Cardiac muscle cell (in vitro differentiated cells and primary cell): ENCODE results near the gene KCNQ1. TPM values are rescaled to one million over a fixed set of nuclear protein-coding genes. Genes with fewer than 3 reads are reported as not detected.

Source experiments
- DNase-seq, 2 donors: peaks; one replicate each; pipeline versions ENCODE4 v3.0.0 to v3.0.0-alpha.2; 2010 to 2017; ENCODE audit warnings: low read depth in 1 of 2, low spot score in 1 of 2
- H3K27ac ChIP-seq: fragments of 200-600 bp; sonication (generic); 2 replicates; pipeline ENCODE4 v1.5.1; 2016
- H3K27me3 ChIP-seq: fragments of 200-600 bp; sonication (generic); 2 replicates; pipeline ENCODE4 v1.6.0; 2016; ENCODE audit warnings: control low read depth
- H3K36me3 ChIP-seq: fragments of 200-600 bp; sonication (generic); 2 replicates; pipeline ENCODE4 v1.5.1; 2016; ENCODE audit warnings: control low read depth
- H3K4me1 ChIP-seq: fragments of 200-600 bp; sonication (generic); 2 replicates; pipeline ENCODE4 v1.8.1; 2017; ENCODE audit warnings: low read depth, mild to moderate bottlenecking, mixed run types
- H3K4me3 ChIP-seq: fragments of 200-600 bp; sonication (generic); 2 replicates; pipeline ENCODE4 v1.5.1; 2016; ENCODE audit warnings: mild to moderate bottlenecking
- H3K9me3 ChIP-seq: fragments of 200-600 bp; sonication (generic); 2 replicates; pipeline ENCODE4 v1.5.1; 2017; ENCODE audit warnings: low read depth, mild to moderate bottlenecking, control low read depth
- CTCF ChIP-seq: IDR thresholded peaks from 2 replicates; pipeline ENCODE4 v1.5.1; 2012; ENCODE audit warnings: low read depth, mild to moderate bottlenecking, low read length
- polyA plus RNA-seq: library from polyadenylated mRNA; unstranded; fragments of >200 nt; fragmentation: Nextera tagmentation; extraction: Ambion mirVana; gene quantifications from 2 replicates; pipeline ENCODE4 v1.2.1, GENCODE V29; 2016
- total RNA-seq: library from RNA; depleted of rRNA; stranded (reverse); fragments of >200 nt; gene quantifications from 2 replicates; pipeline ENCODE4 v1.2.3, GENCODE V29; 2016

Gene KCNQ1
- total and polyA plus RNA-seq, 2 experiments from 2014 or later, result 13.9 to 18.6 TPM

- Histone ChIP-seq H3K27me3 (no peaks in the 10 kb centered on the region), H3K9me3 (no peaks in the 10 kb centered on the region), H3K36me3 (no peaks in the 10 kb centered on the region), H3K27ac (no peak overlapping the region), H3K4me3 (no peak overlapping the region), H3K4me1 (peaks cover 6% of the 10 kb centered on the region)
- no peak for DNase-seq
- TF ChIP-seq CTCF, result no peak
Measured at GRCh38 chr11:2571598-2572281, 126.9 kb downstream of the KCNQ1 start.

DNA sequence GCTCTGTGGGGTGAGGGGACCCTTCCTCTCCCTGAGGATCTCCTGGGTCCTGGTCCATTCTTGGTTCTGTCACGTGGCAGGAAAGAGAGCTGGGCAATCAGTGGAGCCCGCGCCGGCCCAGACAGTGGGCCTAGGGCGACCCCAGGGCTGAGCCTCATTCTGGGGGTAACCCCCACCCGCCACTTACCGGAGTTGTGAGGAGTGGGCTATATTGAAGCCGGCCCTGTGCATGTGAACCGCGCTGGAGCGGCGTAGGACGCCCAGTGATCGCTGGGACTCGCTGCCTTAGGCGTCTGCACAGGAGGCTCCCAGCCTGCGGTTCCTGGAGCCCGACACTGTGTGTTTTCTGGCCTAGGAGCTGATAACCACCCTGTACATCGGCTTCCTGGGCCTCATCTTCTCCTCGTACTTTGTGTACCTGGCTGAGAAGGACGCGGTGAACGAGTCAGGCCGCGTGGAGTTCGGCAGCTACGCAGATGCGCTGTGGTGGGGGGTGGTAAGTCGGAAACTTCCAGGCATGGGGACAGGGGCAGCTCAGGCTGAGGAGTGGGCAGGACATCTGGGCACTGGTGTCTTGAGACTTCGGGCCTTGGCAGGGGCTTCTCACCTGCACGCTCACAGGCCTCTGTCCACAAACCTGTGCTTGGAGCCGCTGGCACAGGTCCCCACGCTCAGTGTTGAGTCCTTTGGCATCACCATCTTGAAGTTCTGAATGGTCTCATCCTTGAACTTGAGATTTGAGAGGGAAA lies 127.9 kb downstream of the KCNQ1 start:
- Histone ChIP-seq H3K4me1 (peaks cover 8% of the 10 kb centered on the region), H3K36me3 (no peaks in the 10 kb centered on the region), H3K27ac (no peak overlapping the region), H3K4me3 (no peak overlapping the region), H3K9me3 (no peaks in the 10 kb centered on the region), H3K27me3 (no peaks in the 10 kb centered on the region)
- no peak for DNase-seq
- TF ChIP-seq CTCF, result no peak

DNA sequence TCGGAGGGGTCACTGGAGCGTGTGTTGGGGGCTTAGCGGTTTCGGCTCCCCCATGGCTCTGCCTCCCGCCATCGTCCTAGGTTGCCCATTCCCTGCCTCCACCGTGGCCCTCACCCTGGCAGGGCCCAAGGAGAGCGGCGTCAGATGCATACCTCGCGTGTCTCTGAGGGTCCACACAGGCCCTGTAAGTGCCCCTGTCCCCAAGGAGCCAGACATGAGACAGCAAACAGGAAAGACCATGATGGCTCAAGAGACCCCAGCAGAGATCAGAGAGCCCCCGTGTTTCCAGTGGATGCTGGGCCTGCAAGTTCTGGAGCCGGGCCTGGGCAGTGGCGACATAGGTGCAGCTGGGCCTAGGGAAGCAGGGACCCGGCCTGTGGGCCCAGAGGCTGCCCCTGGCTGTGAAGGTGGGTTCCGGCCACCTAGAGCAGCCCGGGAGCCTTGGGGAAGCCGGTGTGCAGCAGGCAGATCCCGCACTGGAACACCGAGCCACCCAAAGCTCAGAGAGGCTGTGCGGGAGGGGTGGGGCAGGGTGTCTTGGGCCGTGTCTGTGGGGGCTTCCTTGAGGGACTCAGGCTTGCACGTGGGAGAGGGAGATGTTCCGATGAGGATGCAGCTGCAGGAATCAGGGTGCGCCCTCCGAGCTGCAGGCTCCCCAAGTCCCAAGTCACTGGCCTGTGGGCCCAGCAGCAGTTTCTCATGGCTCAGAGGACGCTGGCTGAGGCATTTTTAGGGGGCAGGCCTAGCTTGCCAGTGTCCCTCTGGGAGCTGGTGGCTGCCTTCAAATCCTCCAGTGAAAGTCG lies 128.6 kb downstream of the KCNQ1 start:
- TF ChIP-seq CTCF, result no peak
- DNase-seq, result no peak
- peaks cover 13% of the 10 kb centered on the region for H3K4me1 ChIP-seq
- H3K27me3 ChIP-seq, result no peaks in the 10 kb centered on the region
- no peak overlapping the region for H3K27ac ChIP-seq
- no peaks in the 10 kb centered on the region for H3K36me3 ChIP-seq
- H3K9me3 ChIP-seq, result no peaks in the 10 kb centered on the region
- no peak overlapping the region for H3K4me3 ChIP-seq

DNA sequence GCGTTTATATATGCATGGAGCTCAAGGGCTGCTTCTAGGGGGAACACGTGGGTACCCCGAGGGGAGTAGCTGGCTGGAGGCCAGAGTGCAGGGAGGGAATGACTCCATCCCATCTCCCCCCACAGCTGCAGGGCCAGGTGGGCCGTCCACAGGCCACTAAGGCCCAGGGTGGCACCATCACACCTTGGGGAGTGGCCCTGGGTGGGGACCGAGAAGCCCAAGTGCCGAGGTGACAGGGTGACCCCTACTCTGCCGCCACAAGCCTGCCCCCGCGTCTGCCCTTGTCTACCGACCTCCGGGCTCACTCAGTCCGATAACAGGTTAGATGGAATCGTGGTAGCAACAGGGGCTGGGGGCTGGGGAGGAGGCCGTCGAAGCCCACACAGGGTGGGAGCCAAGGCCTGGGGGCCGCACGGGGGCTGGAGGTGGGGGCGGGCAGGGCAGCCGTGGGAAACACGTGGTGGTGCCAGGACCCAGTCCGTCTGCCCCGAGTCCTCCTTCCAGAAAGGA lies 129.3 kb downstream of the KCNQ1 start:
- no peak overlapping the region for H3K27ac ChIP-seq
- TF ChIP-seq CTCF, result no peak
- DNase-seq, result no peak
- no peaks in the 10 kb centered on the region for H3K36me3 ChIP-seq
- H3K4me3 ChIP-seq, result no peak overlapping the region
- no peaks in the 10 kb centered on the region for H3K27me3 ChIP-seq
- peaks cover 13% of the 10 kb centered on the region for H3K4me1 ChIP-seq
- no peaks in the 10 kb centered on the region for H3K9me3 ChIP-seq
